ENCODE data around the gene CCR8.

- no peak for TF ChIP-seq CTCF (IDR thresholded peaks at IDR 0.05)
- TF ChIP-seq POLR2A (IDR thresholded peaks at IDR 0.05): no peak
Observed at GRCh38 chr3:39381432-39381831, 51.9 kb downstream of the CCR8 start.

Data from Peyer's patch (tissue), 4 donors.